RWPE2 (cell line): ENCODE data around the gene ZDHHC4.

Experiments
- ATAC-seq: fragments of 200-7000 bp; cut with Tn5 transposase; 3 replicates; pipeline ENCODE4 v1.9.1; 2021; ENCODE audit warnings: low read depth
- DNase-seq: peaks from one replicate; pipeline ENCODE4 v3.0.0-alpha.2; 2020; ENCODE audit warnings: low spot score
- H3K27ac ChIP-seq: fragments of 450-650 bp; 2 replicates; pipeline ENCODE4 v1.5.1; 2017; ENCODE audit warnings: mild to moderate bottlenecking; ENCODE audit not compliant: poor library complexity, severe bottlenecking
- H3K27me3 ChIP-seq: fragments of 250-450 bp; sonication (Bioruptor Pico); 2 replicates; pipeline ENCODE4 v1.5.1; 2021; ENCODE audit warnings: mild to moderate bottlenecking, moderate library complexity; ENCODE audit not compliant: insufficient read depth, poor library complexity, severe bottlenecking
- H3K36me3 ChIP-seq: fragments of 250-450 bp; sonication (Bioruptor Pico); 2 replicates; pipeline ENCODE4 v1.5.1; 2020; ENCODE audit warnings: low read depth, mild to moderate bottlenecking, moderate library complexity
- H3K4me1 ChIP-seq: fragments of 250-450 bp; sonication (Bioruptor Pico); 2 replicates; pipeline ENCODE4 v1.5.1; 2021; ENCODE audit warnings: mild to moderate bottlenecking, moderate library complexity; ENCODE audit not compliant: insufficient read depth, poor library complexity, severe bottlenecking
- H3K4me3 ChIP-seq: fragments of 250-450 bp; sonication (Bioruptor Pico); 2 replicates; pipeline ENCODE4 v1.5.1; 2021; ENCODE audit warnings: mild to moderate bottlenecking, moderate library complexity; ENCODE audit not compliant: severe bottlenecking
- H3K9me3 ChIP-seq: fragments of 250-450 bp; sonication (Bioruptor Pico); 2 replicates; pipeline ENCODE4 v1.5.1; 2021; ENCODE audit warnings: mild to moderate bottlenecking, moderate library complexity; ENCODE audit not compliant: severe bottlenecking
- CTCF ChIP-seq: fragments of 450-650 bp; IDR thresholded peaks from one replicate; pipeline ENCODE4 v1.5.1; 2017; ENCODE audit warnings: mild to moderate bottlenecking, moderate library complexity; ENCODE audit not compliant: poor library complexity, severe bottlenecking

The ZDHHC4 gene

GRCh38 chr7:6559896-6560295 lies 17.4 kb upstream of the ZDHHC4 start:
- DNase-seq (no peak), ATAC-seq (no peak)
- H3K9me3 ChIP-seq: no peaks in the 10 kb centered on the region
- H3K27me3 ChIP-seq: no peaks in the 10 kb centered on the region
- H3K4me3 ChIP-seq: no peak overlapping the region
- H3K4me1 ChIP-seq: no peaks in the 10 kb centered on the region
- no peak for TF ChIP-seq CTCF
- no peaks in the 10 kb centered on the region for H3K36me3 ChIP-seq
- H3K27ac ChIP-seq: no peak overlapping the region

DNA sequence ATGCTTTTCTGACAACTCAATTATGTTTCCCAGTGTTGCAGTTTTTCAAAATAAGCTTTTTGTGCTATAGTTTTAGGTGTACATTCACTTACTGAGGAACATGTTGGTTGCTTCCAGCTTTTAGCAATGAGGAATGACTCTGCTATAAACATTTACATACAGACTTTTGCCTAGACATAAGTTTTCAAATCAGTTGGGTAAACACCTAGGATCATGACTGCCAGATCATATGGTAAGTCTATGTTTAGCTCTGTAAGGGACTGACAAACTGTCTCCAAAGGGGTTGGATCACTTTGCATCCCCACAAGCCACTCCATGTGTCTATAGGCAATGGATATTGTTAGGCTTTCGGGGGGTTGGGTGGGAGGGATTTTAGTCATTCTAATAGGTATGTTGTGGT lies 15.1 kb upstream of the ZDHHC4 start:
- Histone ChIP-seq H3K27ac (no peak overlapping the region), H3K4me3 (no peak overlapping the region), H3K36me3 (no peaks in the 10 kb centered on the region), H3K9me3 (no peaks in the 10 kb centered on the region), H3K4me1 (no peaks in the 10 kb centered on the region), H3K27me3 (no peaks in the 10 kb centered on the region)
- ATAC-seq: no peak
- no peak for DNase-seq
- TF ChIP-seq CTCF: no peak

- Histone ChIP-seq H3K27me3 (no peaks in the 10 kb centered on the region), H3K9me3 (no peaks in the 10 kb centered on the region), H3K27ac (no peak overlapping the region), H3K36me3 (no peaks in the 10 kb centered on the region), H3K4me3 (no peak overlapping the region), H3K4me1 (no peaks in the 10 kb centered on the region)
- no peak for TF ChIP-seq CTCF
- DNase-seq (no peak), ATAC-seq (no peak)
Observed at GRCh38 chr7:6563936-6564770, 13.1 kb upstream of the ZDHHC4 start.

- ATAC-seq: no peak
- Histone ChIP-seq H3K36me3 (no peaks in the 10 kb centered on the region), H3K4me1 (no peaks in the 10 kb centered on the region), H3K9me3 (no peaks in the 10 kb centered on the region), H3K27me3 (no peaks in the 10 kb centered on the region), H3K4me3 (no peak overlapping the region), H3K27ac (no peak overlapping the region)
- no peak for DNase-seq
- no peak for TF ChIP-seq CTCF
Observed at GRCh38 chr7:6565655-6566054, 11.6 kb upstream of the ZDHHC4 start.

DNA sequence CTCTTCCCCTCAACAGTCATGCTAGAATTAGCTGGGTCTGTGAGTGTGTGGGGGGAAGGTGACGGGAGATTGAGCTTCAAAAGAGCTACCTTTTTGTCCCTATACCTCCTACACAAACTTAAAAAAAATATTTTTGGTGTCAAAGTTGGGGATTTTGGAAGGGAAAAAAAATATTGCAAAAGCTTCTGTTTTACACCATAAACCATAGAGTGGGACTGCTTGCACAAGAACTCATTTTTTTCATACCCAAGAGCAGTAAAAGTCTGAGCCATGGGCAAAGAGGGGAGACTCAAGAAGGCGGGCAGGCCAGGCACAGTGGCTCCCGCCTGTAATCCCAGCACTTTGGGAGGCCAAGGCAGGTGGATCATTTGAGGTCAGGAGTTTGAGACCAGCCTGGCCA lies 9.4 kb upstream of the ZDHHC4 start:
- ATAC-seq: no peak
- H3K27me3 ChIP-seq: no peaks in the 10 kb centered on the region
- DNase-seq: no peak

More for the DNA sequence above, 9.4 kb upstream of the ZDHHC4 start:
- no peak for TF ChIP-seq CTCF
- Histone ChIP-seq H3K4me3 (no peak overlapping the region), H3K9me3 (no peaks in the 10 kb centered on the region), H3K36me3 (no peaks in the 10 kb centered on the region), H3K27ac (no peak overlapping the region), H3K4me1 (no peaks in the 10 kb centered on the region)
